A549 treated with RU486 at 1 μM for 4 hours (cell line): ENCODE results near the gene LETM1. TPM values are rescaled to one million over a fixed set of nuclear protein-coding genes. Genes with fewer than 3 reads are reported as not detected.

ENCODE experiments used
- total RNA-seq: library from RNA; stranded (reverse); fragments of 200-300 nt; extraction: Qiagen RNA extraction; gene quantifications from 5 replicates; pipeline ENCODE4 v1.2.3, GENCODE V29; 2022; ENCODE audit warnings: low read depth

Gene LETM1
- 25.0 to 31.4 TPM (median 29.4 TPM) in 5 replicates for total RNA-seq

DNA sequence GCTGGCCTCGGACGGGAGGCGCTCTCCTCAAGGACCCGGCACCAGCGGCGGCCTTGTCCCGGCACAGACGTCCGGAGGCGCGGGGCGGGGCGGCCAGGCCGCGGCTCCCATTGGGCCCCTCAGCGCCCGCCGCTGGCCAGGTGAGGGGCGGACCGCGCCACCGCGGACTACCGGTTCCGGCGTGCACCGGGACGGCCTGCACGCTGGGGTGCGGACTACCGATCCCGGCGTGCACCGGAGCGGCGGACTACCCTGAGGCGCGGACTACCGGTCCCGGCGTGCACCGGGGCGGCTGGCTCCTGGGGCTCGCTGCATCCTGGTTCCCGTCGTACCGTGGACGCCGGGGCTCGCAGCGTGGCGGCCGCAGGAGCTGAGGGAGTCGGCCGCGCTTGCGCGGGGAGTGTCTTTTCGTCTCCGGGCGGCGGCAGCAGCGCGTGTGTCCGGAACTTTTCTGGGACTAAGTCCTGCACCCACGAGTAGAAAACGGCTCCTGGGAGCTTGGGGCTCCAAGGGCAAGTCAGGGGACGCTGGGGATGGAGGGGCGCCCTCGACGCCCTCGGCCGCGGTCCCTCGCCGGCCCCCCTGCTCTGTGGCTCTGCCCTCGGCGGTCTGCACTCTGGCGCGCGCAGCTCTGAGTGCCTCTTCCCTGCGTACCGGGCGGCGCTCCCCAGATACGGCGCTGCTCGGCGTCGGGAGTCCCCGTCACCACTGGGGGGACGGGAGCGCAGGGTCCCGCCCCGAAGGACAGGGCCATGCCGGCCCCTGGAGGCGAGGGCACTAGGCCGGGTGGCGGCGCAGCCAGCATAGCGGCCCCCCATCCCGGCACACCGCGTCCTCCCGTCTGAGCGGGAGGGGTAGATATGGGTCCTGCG, at the start of gene LETM1:
LETM1 (minus strand) TSS at position 86 of the 872 bp plus-strand sequence. CDS start 206 bp downstream, outside the sequence.

GRCh38 chr4:1870578-1871443, 14.9 kb upstream of the LETM1 start, which contains the start of gene NSD2:
Gene NSD2, plus strand, starts transcription at chr4:1871393. Its CDS starts 29,262 bp downstream, at chr4:1900655.

GRCh38 chr4:1792832-1793495, 63.0 kb downstream of the LETM1 start, which contains the start of gene FGFR3:
Gene FGFR3, plus strand, starts transcription at chr4:1793293. Its CDS starts 642 bp downstream, at chr4:1793935.

Other genes with a start within 250 kb of the LETM1 start
- 0.40 to 0.89 TPM (median 0.69 TPM) in 5 replicates for gene FAM53A, start 171.8 kb downstream of the LETM1 start, total RNA-seq
- gene SLBP, start 143.8 kb downstream of the LETM1 start, total RNA-seq = 70.6 to 98.8 TPM (median 79.9 TPM) in 5 replicates
- gene TMEM129, start 134.8 kb downstream of the LETM1 start, total RNA-seq = 14.6 to 26.8 TPM (median 21.1 TPM) in 5 replicates
- gene TACC3, start 134.6 kb downstream of the LETM1 start, total RNA-seq = 80.4 to 92.6 TPM (median 83.1 TPM) in 5 replicates
- 1.4 to 2.5 TPM (median 1.9 TPM) in 5 replicates for gene FGFR3, start 62.9 kb downstream of the LETM1 start, total RNA-seq
- gene NSD2, start 15.2 kb upstream of the LETM1 start, total RNA-seq = 38.2 to 46.8 TPM (median 42.6 TPM) in 5 replicates
- 17.5 to 26.6 TPM (median 23.9 TPM) in 5 replicates for gene NELFA, start 152.8 kb upstream of the LETM1 start, total RNA-seq
- 9.3 to 16.2 TPM (median 14.7 TPM) in 5 replicates for gene NAT8L, start 203.2 kb upstream of the LETM1 start, total RNA-seq